NK-92 (cell line): ENCODE results near the gene HHAT.

Experiments used
- DNase-seq: peaks from one replicate; lab custom pipeline; 2025; ENCODE audit not compliant: unreplicated experiment; lab: John Stamatoyannopoulos, UW

The HHAT gene

GRCh38 chr1:210588357-210588756 lies 259.7 kb downstream of the HHAT start:
- DNase-seq = no peak

- no peak for DNase-seq
Measured at GRCh38 chr1:210588946-210589345, 260.2 kb downstream of the HHAT start.

- DNase-seq = no peak
Measured at GRCh38 chr1:210591214-210591613, 262.5 kb downstream of the HHAT start.

GRCh38 chr1:210594605-210595004 lies 265.9 kb downstream of the HHAT start:
- no peak for DNase-seq

GRCh38 chr1:210596641-210597040 lies 267.9 kb downstream of the HHAT start:
- no peak for DNase-seq

GRCh38 chr1:210597555-210598134 lies 268.9 kb downstream of the HHAT start:
- no peak for DNase-seq

GRCh38 chr1:210598135-210598652 lies 269.5 kb downstream of the HHAT start:
- no peak for DNase-seq

- no peak for DNase-seq
Measured at GRCh38 chr1:210600421-210601159, 271.9 kb downstream of the HHAT start.

GRCh38 chr1:210603123-210603522 lies 274.4 kb downstream of the HHAT start:
- no peak for DNase-seq

GRCh38 chr1:210605099-210605498 lies 276.4 kb downstream of the HHAT start:
- no peak for DNase-seq

- DNase-seq = no peak
Measured at GRCh38 chr1:210607361-210607760, 278.7 kb downstream of the HHAT start.

- no peak for DNase-seq
Measured at GRCh38 chr1:210608767-210609166, 280.1 kb downstream of the HHAT start.

- DNase-seq = no peak
Measured at GRCh38 chr1:210616356-210616755, 287.7 kb downstream of the HHAT start.

GRCh38 chr1:210617293-210617692 lies 288.6 kb downstream of the HHAT start:
- no peak for DNase-seq

GRCh38 chr1:210618369-210618768 lies 289.7 kb downstream of the HHAT start:
- no peak for DNase-seq

- DNase-seq = no peak
Measured at GRCh38 chr1:210620867-210621488, 292.3 kb downstream of the HHAT start.

- DNase-seq = no peak
Measured at GRCh38 chr1:210621712-210622111, 293.0 kb downstream of the HHAT start.

GRCh38 chr1:210624722-210625121 lies 296.0 kb downstream of the HHAT start:
- DNase-seq = no peak

- DNase-seq = no peak
Measured at GRCh38 chr1:210625715-210626114, 297.0 kb downstream of the HHAT start.

GRCh38 chr1:210626341-210626740 lies 297.6 kb downstream of the HHAT start:
- no peak for DNase-seq

GRCh38 chr1:210627755-210628154 lies 299.1 kb downstream of the HHAT start:
- no peak for DNase-seq

GRCh38 chr1:210629276-210629675 lies 300.6 kb downstream of the HHAT start:
- DNase-seq = no peak
